Lower leg skin (tissue), 4 donors: ENCODE measurements around the gene LRBA. TPM values are rescaled to one million over a fixed set of nuclear protein-coding genes. Genes with fewer than 3 reads are reported as not detected.

Experiments
- DNase-seq, 2 donors: peaks; one replicate each; pipeline ENCODE4 v3.0.0-alpha.2; 2019; ENCODE audit warnings: low spot score in 2 of 2
- H3K4me3 ChIP-seq: fragments of 200-600 bp; sonication (generic); 2 replicates; pipeline ENCODE4 v1.5.1; 2017; ENCODE audit warnings: mild to moderate bottlenecking, low read depth; ENCODE audit not compliant: poor library complexity, severe bottlenecking
- POLR2A ChIP-seq, 2 donors: fragments of 450-650 bp; IDR thresholded peaks; one replicate each; pipeline ENCODE4 v1.6.1; 2016 to 2017; ENCODE audit warnings: antibody characterized with exemption in 2 of 2, mild to moderate bottlenecking in 1 of 2, moderate library complexity in 1 of 2
- WGBS, 2 donors: methylation state at CpG; one replicate each; pipeline ENCODE4 v1.1.5; 2018; 5-methylcytosine and 5-hydroxymethylcytosine counted together
- intact Hi-C: fragments of 100-400 bp; cut with DNase I; formaldehyde crosslinking; loops from one replicate; pipeline ENCODE4 v1.15.0; 2023; ENCODE audit warnings: low total_unique reads
- total RNA-seq, 4 donors: library from RNA; depleted of rRNA; stranded (reverse); fragments of >200 nt; gene quantifications; one replicate each; pipeline ENCODE4 v1.1.0, GENCODE V29; 2016
- TF ChIP-seq, protein P1 (sequence below), 3 donors: fragments of 450-650 bp; IDR thresholded peaks; one replicate each; pipeline ENCODE4 v1.5.1; 2016; ENCODE audit warnings: antibody characterized with exemption in 3 of 3, mild to moderate bottlenecking in 3 of 3, moderate library complexity in 2 of 3

The LRBA gene
- total RNA-seq, 4 donors from 2014 or later, result 71.9 to 86.8 (median 75.0) TPM

DNA sequence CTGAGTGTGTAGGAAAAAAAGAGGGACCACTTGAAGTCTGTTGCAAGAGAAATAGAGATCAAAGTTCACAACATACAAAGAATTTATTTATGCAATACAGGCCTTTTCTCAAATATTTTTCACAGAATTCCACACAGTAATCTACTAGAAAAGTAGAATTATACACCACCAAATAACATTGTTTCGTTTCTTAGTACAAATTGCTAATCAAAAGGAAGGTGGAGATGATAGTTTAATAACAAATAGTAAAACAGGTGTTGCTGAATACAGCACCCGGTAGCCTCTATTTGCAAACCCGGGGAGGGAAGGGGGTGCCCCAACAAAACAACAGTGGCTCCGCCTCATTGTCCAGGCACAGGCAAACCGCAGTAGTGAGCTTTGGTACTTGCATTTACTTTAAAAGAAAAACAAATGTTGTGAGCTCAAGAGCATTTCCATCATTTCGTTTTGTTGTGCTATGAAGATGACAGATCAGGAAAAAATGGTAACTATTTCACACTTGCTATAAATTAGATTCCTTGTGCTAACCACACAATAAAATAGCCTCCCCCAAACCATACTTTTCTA is 750.4 kb downstream of the LRBA start:
- DNase-seq, result no peak
- WGBS, 2 donors, result 84 to 90% methylated on average over 6 of the region's 6 CpGs
- intact Hi-C loops, result no loop called here
- no peak overlapping the region for H3K4me3 ChIP-seq
- TF ChIP-seq, protein P1, sequence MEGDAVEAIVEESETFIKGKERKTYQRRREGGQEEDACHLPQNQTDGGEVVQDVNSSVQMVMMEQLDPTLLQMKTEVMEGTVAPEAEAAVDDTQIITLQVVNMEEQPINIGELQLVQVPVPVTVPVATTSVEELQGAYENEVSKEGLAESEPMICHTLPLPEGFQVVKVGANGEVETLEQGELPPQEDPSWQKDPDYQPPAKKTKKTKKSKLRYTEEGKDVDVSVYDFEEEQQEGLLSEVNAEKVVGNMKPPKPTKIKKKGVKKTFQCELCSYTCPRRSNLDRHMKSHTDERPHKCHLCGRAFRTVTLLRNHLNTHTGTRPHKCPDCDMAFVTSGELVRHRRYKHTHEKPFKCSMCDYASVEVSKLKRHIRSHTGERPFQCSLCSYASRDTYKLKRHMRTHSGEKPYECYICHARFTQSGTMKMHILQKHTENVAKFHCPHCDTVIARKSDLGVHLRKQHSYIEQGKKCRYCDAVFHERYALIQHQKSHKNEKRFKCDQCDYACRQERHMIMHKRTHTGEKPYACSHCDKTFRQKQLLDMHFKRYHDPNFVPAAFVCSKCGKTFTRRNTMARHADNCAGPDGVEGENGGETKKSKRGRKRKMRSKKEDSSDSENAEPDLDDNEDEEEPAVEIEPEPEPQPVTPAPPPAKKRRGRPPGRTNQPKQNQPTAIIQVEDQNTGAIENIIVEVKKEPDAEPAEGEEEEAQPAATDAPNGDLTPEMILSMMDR (IDR thresholded peaks at IDR 0.05), result no peak
- no peak for TF ChIP-seq POLR2A (IDR thresholded peaks at IDR 0.05)

DNA sequence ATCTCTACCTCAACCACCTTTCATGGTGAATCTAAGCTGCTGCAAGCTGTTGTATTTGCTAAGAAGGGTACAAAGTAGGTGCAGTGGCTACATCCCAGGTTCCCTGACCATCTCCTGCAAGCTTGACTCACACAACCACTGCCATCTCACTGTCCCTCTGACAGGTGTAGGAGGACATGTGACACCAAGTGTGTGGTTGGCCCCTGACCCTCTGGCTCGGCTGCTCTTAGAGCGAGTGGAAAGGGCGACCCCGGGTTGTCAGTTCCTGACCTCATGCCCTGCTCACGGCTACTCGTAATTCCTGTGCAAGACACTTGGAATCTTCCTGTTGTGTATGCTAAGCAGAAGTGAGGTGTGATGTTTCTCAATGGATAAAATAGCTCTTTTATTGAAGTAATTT is 752.5 kb downstream of the LRBA start:
- H3K4me3 ChIP-seq, result no peak overlapping the region
- DNase-seq, result no peak
- no peak for TF ChIP-seq POLR2A (IDR thresholded peaks at IDR 0.05)
- TF ChIP-seq, protein P1 (IDR thresholded peaks at IDR 0.05), result no peak
- WGBS, 2 donors, result 89 to 91% methylated on average over 6 of the region's 6 CpGs
- intact Hi-C loops, result no loop called here

DNA sequence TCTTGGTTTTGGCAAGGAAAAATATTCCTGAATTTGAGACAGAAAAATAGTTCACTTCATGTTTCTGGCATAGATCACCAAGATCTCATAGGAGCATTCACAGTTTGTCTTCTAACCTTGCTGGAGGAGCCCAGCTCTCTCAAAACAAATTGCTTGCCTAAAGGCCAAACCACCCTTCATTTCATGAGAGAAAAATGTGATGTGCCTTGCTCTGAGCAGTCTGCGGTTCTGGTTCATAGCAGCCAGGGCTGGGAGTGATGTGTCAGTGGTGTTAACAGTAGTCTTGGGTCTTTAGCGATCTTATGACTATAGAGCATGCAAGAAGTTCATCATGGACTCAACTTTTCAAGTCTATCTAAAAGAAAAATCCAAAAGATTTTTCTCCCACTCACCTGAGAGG is 753.5 kb downstream of the LRBA start:
- WGBS, 2 donors, result 86 to 93% methylated on average over 2 of the region's 2 CpGs
- no peak overlapping the region for H3K4me3 ChIP-seq
- TF ChIP-seq POLR2A (IDR thresholded peaks at IDR 0.05), result no peak
- TF ChIP-seq, protein P1 (IDR thresholded peaks at IDR 0.05), result no peak
- intact Hi-C loops, result no loop called here
- no peak for DNase-seq

DNA sequence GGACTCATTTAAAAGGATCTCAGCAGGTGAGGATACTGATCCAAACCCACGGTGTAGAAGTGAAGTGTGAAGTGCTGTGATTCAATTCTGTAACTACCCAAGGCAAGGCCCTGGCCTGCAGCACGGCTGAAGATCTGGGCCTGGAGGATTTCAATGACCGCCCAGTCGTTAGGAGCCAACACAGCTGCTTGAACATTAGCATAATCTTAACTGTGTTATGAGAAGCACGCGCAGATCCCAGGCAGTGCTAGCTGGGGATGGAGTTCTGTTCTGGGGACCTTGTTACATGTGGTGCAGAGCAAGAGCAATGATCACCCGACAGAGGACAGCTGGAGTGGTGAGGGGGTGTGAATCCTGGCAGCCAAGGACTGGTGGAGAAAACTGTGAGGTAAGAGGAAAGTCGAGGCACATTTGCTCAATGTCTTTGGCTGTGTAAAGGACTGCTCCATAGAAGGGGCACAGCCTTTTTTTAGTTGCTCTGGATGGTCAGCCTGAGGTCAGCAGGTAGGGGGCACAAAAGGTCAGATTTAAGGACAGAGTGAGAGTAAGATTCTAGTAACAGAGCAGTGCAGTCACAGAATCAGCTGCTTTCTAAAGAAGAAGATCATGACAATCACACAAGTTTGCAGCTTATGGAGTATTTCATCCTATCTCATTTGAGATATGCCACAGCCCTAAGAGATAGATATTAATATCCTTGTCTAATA is 755.1 kb downstream of the LRBA start:
- TF ChIP-seq, protein P1 (IDR thresholded peaks at IDR 0.05), result no peak
- no peak for TF ChIP-seq POLR2A (IDR thresholded peaks at IDR 0.05)
- 82 to 83% methylated on average over 8 of the region's 8 CpGs for WGBS, 2 donors
- intact Hi-C loops, result no loop called here
- H3K4me3 ChIP-seq, result no peak overlapping the region
- no peak for DNase-seq

DNA sequence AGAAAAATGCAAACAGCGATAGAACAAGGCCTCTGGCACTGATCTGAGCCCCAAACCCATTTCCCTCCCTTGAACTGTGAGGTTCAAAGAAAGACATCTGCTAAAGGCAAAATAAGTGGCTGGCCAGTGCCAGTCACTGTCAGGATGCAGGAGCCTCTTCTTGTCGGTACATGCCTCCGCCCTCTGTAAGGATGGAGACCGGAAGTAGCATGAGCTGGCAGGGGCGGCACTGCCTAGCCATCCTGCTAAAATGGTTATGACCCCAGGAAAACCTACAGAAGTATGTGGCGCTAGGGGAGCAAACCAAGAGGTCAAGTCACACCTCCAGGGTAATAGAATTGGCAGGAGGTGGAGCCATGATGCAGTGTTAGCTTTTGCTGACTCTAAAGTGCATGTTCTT is 756.5 kb downstream of the LRBA start:
- TF ChIP-seq, protein P1 (IDR thresholded peaks at IDR 0.05), result no peak
- no peak for TF ChIP-seq POLR2A (IDR thresholded peaks at IDR 0.05)
- intact Hi-C loops, result no loop called here
- DNase-seq, result no peak
- 65 to 74% methylated on average over 6 of the region's 6 CpGs for whole genome bisulfite sequencing, 2 donors
- H3K4me3 ChIP-seq, result no peak overlapping the region
